KMS-11 (cell line): ENCODE measurements around the gene TEX35.

Source experiments
- H2AFZ ChIP-seq: fragments of 200-600 bp; sonication (generic); 2 replicates; pipeline ENCODE4 v1.6.1; 2016; ENCODE audit warnings: antibody characterized with exemption, mixed run types, low read depth
- H3K27ac ChIP-seq: fragments of 200-600 bp; sonication (generic); 2 replicates; pipeline ENCODE4 v1.6.1; 2016; ENCODE audit warnings: mild to moderate bottlenecking, mixed run types
- H3K27me3 ChIP-seq: fragments of 200-600 bp; sonication (generic); 2 replicates; pipeline ENCODE4 v1.6.1; 2017; ENCODE audit warnings: mild to moderate bottlenecking, low read depth, mixed run types, moderate library complexity; ENCODE audit not compliant: insufficient read depth
- H3K36me3 ChIP-seq: fragments of 200-600 bp; sonication (generic); 2 replicates; pipeline ENCODE4 v1.6.1; 2017; ENCODE audit warnings: mild to moderate bottlenecking, mixed run types; ENCODE audit not compliant: insufficient read depth
- H3K4me1 ChIP-seq: fragments of 200-600 bp; sonication (generic); 2 replicates; pipeline ENCODE4 v1.6.1; 2016; ENCODE audit warnings: mild to moderate bottlenecking, low read depth, mixed run types; ENCODE audit not compliant: poor library complexity, severe bottlenecking
- H3K4me2 ChIP-seq: fragments of 200-600 bp; sonication (generic); 2 replicates; pipeline ENCODE4 v1.7.0; 2016; ENCODE audit warnings: mild to moderate bottlenecking, mixed run types
- H3K4me3 ChIP-seq: fragments of 200-600 bp; sonication (generic); IDR thresholded peaks from 2 replicates; pipeline ENCODE4 v1.6.1; 2017; ENCODE audit warnings: low read depth, low read length, mixed read lengths; ENCODE audit not compliant: insufficient read depth
- H3K79me2 ChIP-seq: fragments of 200-600 bp; sonication (generic); 2 replicates; pipeline ENCODE4 v1.6.1; 2016; ENCODE audit warnings: low read depth, mixed run types; ENCODE audit not compliant: insufficient read depth
- H3K9ac ChIP-seq: fragments of 200-600 bp; sonication (generic); 2 replicates; pipeline ENCODE4 v1.6.1; 2016; ENCODE audit warnings: mild to moderate bottlenecking, mixed run types
- H4K20me1 ChIP-seq: fragments of 200-600 bp; sonication (generic); 2 replicates; pipeline ENCODE4 v1.6.1; 2016; ENCODE audit warnings: mild to moderate bottlenecking, mixed run types; ENCODE audit not compliant: insufficient read depth
- CTCF ChIP-seq: fragments of 200-600 bp; sonication (generic); conservative IDR thresholded peaks from 2 replicates; pipeline ENCODE4 v1.6.1; 2017; ENCODE audit warnings: low read depth, mild to moderate bottlenecking, antibody characterized with exemption, low read length, moderate library complexity, mixed read lengths

TEX35 gene

GRCh38 chr1:178518894-178519293 lies 6.0 kb downstream of the TEX35 start:
- Histone ChIP-seq H3K4me2 (no peak overlapping the region), H3K27ac (no peak overlapping the region), H2AFZ (no peak overlapping the region), H3K27me3 (no peaks in the 10 kb centered on the region), H3K4me1 (no peaks in the 10 kb centered on the region), H3K79me2 (no peaks in the 10 kb centered on the region), H3K4me3 (no peak overlapping the region), H3K9ac (no peak overlapping the region), H3K36me3 (no peaks in the 10 kb centered on the region), H4K20me1 (no peaks in the 10 kb centered on the region)
- TF ChIP-seq CTCF: no peak

- Histone ChIP-seq H3K27me3 (no peaks in the 10 kb centered on the region), H3K4me2 (no peak overlapping the region), H3K36me3 (no peaks in the 10 kb centered on the region), H3K27ac (no peak overlapping the region), H3K79me2 (no peaks in the 10 kb centered on the region), H3K4me3 (no peak overlapping the region), H4K20me1 (no peaks in the 10 kb centered on the region), H3K4me1 (no peaks in the 10 kb centered on the region), H2AFZ (no peak overlapping the region), H3K9ac (no peak overlapping the region)
- TF ChIP-seq CTCF: no peak
Observed at GRCh38 chr1:178520803-178521202, 7.9 kb downstream of the TEX35 start.

- no peak overlapping the region for H3K4me3 ChIP-seq
- no peak overlapping the region for H3K4me2 ChIP-seq
- H3K9ac ChIP-seq: no peak overlapping the region
- no peaks in the 10 kb centered on the region for H3K27me3 ChIP-seq
- H3K36me3 ChIP-seq: no peaks in the 10 kb centered on the region
- H4K20me1 ChIP-seq: no peaks in the 10 kb centered on the region
- no peak overlapping the region for H2AFZ ChIP-seq
- H3K27ac ChIP-seq: no peak overlapping the region
- no peak for TF ChIP-seq CTCF
- no peaks in the 10 kb centered on the region for H3K79me2 ChIP-seq
- H3K4me1 ChIP-seq: no peaks in the 10 kb centered on the region
Observed at GRCh38 chr1:178521241-178521640, 8.3 kb downstream of the TEX35 start.

GRCh38 chr1:178527117-178527516 lies 14.2 kb downstream of the TEX35 start:
- no peak overlapping the region for H3K4me2 ChIP-seq
- no peaks in the 10 kb centered on the region for H4K20me1 ChIP-seq
- no peaks in the 10 kb centered on the region for H3K27me3 ChIP-seq
- no peak for TF ChIP-seq CTCF
- H3K4me3 ChIP-seq: no peak overlapping the region
- H3K27ac ChIP-seq: no peak overlapping the region
- no peaks in the 10 kb centered on the region for H3K36me3 ChIP-seq
- peaks cover 3% of the 10 kb centered on the region for H3K4me1 ChIP-seq
- no peaks in the 10 kb centered on the region for H3K79me2 ChIP-seq
- no peak overlapping the region for H2AFZ ChIP-seq
- H3K9ac ChIP-seq: no peak overlapping the region
